Colonic mucosa (tissue), 4 donors: ENCODE measurements around the gene PLPP7. TPM values are rescaled to one million over a fixed set of nuclear protein-coding genes. Genes with fewer than 3 reads are reported as not detected.
"Not testable (repeated sequence)": the region's sequence is repeated elsewhere in the genome, so short reads cannot be mapped to it uniquely, and the experiment has no call there.

Experiments
- DNase-seq: peaks from one replicate; pipeline ENCODE4 v3.0.0-alpha.2; 2020
- H3K27ac ChIP-seq: fragments of 200-600 bp; one replicate; pipeline ENCODE4 v1.8.0; 2021
- H3K27me3 ChIP-seq: fragments of 200-600 bp; one replicate; pipeline ENCODE4 v1.8.0; 2021
- H3K36me3 ChIP-seq: fragments of 200-600 bp; one replicate; pipeline ENCODE4 v1.8.0; 2021
- H3K4me1 ChIP-seq: fragments of 200-600 bp; one replicate; pipeline ENCODE4 v1.8.0; 2021; ENCODE audit warnings: mild to moderate bottlenecking
- H3K4me3 ChIP-seq: fragments of 200-600 bp; one replicate; pipeline ENCODE4 v1.8.0; 2021
- H3K9ac ChIP-seq, 2 donors: one replicate each; pipeline ENCODE4 v1.7.0; 2013; ENCODE audit warnings: control low read depth in 2 of 2, low read depth in 2 of 2, low read length in 2 of 2
- H3K9me3 ChIP-seq: fragments of 200-600 bp; one replicate; pipeline ENCODE4 v1.8.0; 2021
- CTCF ChIP-seq: fragments of 200-600 bp; IDR thresholded peaks from one replicate; pipeline ENCODE4 v1.8.0; 2022; ENCODE audit warnings: antibody characterized with exemption, mild to moderate bottlenecking
- intact Hi-C: fragments of 100-400 bp; cut with DNase I; formaldehyde crosslinking; loops from one replicate; pipeline ENCODE4 v1.14.1; 2022
- total RNA-seq, 2 donors: library from RNA; stranded (reverse); fragmentation: NEBNext Ultra II Directional in 1 of 2; extraction: Animal tissue kit (Norgen Biotek cat#: 25700) in 1 of 2; gene quantifications; one replicate each; pipeline ENCODE4 v1.2.1, GENCODE V29; 2021
- donor health status: healthy.
- donor health status: DM: no; HTN: no; CAD: no.
- donor health status: DM: no; HTN: no; CAD: no.

The PLPP7 gene
- total RNA-seq, result 1 to 10 TPM in 1 of 2 donors, under 1 TPM in 1; 0.40 to 1.1 TPM

DNA sequence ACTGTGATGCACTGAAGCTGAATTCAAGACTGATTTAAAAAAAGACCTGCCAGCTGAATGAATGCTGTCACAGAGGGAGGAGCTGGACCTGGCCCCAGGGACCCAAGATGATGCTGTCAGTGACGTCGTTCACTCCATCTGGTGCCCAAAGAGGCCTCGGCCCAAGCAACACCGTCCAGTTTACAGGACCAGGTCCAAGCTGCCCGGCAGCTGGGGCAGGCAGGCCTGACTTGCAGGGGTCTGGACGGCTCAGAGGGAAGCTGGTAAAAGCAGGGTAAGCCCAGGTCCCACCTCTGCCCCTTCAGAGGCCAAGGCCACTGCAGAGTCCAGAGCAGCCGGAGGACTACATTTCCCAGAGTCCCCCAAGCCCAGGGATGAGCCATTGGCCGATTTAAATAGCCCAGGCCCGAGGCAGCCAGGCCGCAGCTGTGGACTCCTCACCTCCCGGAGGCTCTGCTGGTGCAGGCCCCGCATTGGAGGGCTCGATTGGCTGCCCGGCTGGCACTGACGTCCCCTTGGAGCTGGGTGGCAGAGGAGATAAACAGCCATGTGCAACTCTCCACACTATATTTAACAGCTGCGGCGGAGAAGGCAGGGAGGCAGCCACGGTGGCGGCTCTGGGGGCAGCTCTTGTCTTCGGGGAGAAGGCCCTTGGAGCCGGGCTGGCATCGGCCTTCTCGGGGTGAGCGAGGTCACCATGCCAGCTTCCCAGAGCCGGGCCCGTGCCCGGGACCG, at the start of gene PLPP7:
Gene PLPP7 (plus strand): TSS at position 423 of the 735 bp plus-strand sequence. CDS start 275 bp downstream, at position 698.
- DNase-seq, result no peak
- no peak for TF ChIP-seq CTCF
- peak within 1 kb of the TSS; percentile 26 to 66 for H3K9ac ChIP-seq
- no peaks in the 10 kb centered on the region for H3K4me1 ChIP-seq
- no peak within 1 kb of the TSS for H3K27ac ChIP-seq
- H3K27me3 ChIP-seq, result no peaks in the 10 kb centered on the region
- H3K36me3 ChIP-seq, result no peaks in the 10 kb centered on the region
- no peaks in the 10 kb centered on the region for H3K9me3 ChIP-seq
- H3K4me3 ChIP-seq, result peak within 1 kb of the TSS; percentile 34
- intact Hi-C loops, result no loop called here

- Histone ChIP-seq H3K4me1 (peaks cover 5% of the 10 kb centered on the region), H3K27ac (no peak overlapping the region), H3K9me3 (no peaks in the 10 kb centered on the region), H3K4me3 (no peak overlapping the region), H3K9ac (no peak overlapping the region), H3K36me3 (no peaks in the 10 kb centered on the region), H3K27me3 (no peaks in the 10 kb centered on the region)
- DNase-seq, result no peak
- TF ChIP-seq CTCF, result no peak
- intact Hi-C loops, result no loop called here
Observed at GRCh38 chr9:131240047-131240921, 49.2 kb upstream of the PLPP7 start.

- H3K36me3 ChIP-seq, H3K27ac ChIP-seq, intact Hi-C loops, H3K27me3 ChIP-seq, H3K4me1 ChIP-seq, DNase-seq, H3K4me3 ChIP-seq, H3K9me3 ChIP-seq, H3K9ac ChIP-seq: not testable (repeated sequence)
Observed at GRCh38 chr9:131244331-131244730, 45.2 kb upstream of the PLPP7 start.

GRCh38 chr9:131246618-131247017, 42.9 kb upstream of the PLPP7 start:
- intact Hi-C loops, result no loop called here
- Histone ChIP-seq H3K27ac (no peak overlapping the region), H3K27me3 (no peaks in the 10 kb centered on the region), H3K36me3 (no peaks in the 10 kb centered on the region), H3K9ac (no peak overlapping the region), H3K4me1 (no peaks in the 10 kb centered on the region), H3K9me3 (no peaks in the 10 kb centered on the region), H3K4me3 (no peak overlapping the region)
- no peak for TF ChIP-seq CTCF
- no peak for DNase-seq

GRCh38 chr9:131252120-131252519, 37.4 kb upstream of the PLPP7 start:
- H3K9me3 ChIP-seq, result no peaks in the 10 kb centered on the region
- H3K4me3 ChIP-seq, result peak overlapping the region; percentile 7
- H3K9ac ChIP-seq, result peak overlapping the region in 1 of 2 donors; percentile 35
- H3K27me3 ChIP-seq, result no peaks in the 10 kb centered on the region
- intact Hi-C loops, result no loop called here
- no peak for TF ChIP-seq CTCF
- no peak for DNase-seq
- H3K4me1 ChIP-seq, result no peaks in the 10 kb centered on the region
- peak overlapping the region; percentile 43 for H3K27ac ChIP-seq
- H3K36me3 ChIP-seq, result no peaks in the 10 kb centered on the region
